ENCODE results near the gene SH2D6. TPM values are rescaled to one million over a fixed set of nuclear protein-coding genes. Genes with fewer than 3 reads are reported as not detected.
A peak's percentile ranks its signal among the peaks of the same experiment; 100 is the strongest.

The SH2D6 gene
- total and polyA plus RNA-seq, 9 of the 15 experiments (the other 6 are each of a cell fraction or from before 2014, with no cell fraction given): 0.07 to 0.76 (median 0.33) TPM; not detected in 2

DNA sequence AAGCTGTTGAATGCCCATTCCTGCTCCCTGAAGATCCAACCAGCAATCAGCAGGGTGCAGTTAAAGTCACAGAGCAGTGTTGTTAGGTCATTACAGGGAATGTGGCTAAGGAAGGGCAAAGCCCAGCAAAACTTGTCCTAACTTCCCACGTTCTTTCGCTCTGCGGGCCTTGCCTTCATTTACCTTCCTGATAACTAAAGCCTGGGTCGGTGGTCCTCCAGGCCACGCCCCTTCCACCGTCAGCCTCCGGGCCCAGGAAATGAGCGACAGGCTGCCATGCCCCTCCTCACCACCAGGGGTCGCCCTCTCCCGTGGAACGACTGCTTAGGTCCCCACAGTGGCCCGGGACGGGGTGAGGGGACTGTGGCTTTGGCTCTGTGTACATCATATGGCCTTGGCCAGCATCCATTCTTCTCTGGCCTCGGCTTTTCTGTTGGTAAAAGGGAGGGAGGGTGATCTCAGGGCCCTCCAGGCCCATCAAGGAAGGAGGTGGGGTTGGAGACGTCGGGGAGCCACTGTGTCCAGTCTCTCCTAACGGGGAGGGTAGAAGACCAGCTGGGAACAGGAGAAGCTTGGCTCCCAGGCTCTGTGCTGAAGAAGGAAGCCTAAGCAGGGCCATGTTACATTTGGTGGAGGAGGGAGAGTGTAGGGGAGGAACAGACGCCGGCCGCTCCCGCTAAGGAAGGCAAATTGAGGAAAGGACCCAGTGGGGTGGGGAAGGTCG, 2.2 kb downstream of the SH2D6 start (continued):
- TF ChIP-seq, protein P1, sequence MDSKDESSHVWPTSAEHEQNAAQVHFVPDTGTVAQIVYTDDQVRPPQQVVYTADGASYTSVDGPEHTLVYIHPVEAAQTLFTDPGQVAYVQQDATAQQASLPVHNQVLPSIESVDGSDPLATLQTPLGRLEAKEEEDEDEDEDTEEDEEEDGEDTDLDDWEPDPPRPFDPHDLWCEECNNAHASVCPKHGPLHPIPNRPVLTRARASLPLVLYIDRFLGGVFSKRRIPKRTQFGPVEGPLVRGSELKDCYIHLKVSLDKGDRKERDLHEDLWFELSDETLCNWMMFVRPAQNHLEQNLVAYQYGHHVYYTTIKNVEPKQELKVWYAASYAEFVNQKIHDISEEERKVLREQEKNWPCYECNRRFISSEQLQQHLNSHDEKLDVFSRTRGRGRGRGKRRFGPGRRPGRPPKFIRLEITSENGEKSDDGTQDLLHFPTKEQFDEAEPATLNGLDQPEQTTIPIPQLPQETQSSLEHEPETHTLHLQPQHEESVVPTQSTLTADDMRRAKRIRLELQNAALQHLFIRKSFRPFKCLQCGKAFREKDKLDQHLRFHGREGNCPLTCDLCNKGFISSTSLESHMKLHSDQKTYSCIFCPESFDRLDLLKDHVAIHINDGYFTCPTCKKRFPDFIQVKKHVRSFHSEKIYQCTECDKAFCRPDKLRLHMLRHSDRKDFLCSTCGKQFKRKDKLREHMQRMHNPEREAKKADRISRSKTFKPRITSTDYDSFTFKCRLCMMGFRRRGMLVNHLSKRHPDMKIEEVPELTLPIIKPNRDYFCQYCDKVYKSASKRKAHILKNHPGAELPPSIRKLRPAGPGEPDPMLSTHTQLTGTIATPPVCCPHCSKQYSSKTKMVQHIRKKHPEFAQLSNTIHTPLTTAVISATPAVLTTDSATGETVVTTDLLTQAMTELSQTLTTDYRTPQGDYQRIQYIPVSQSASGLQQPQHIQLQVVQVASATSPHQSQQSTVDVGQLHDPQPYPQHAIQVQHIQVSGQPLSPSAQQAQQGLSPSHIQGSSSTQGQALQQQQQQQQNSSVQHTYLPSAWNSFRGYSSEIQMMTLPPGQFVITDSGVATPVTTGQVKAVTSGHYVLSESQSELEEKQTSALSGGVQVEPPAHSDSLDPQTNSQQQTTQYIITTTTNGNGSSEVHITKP (IDR thresholded peaks at IDR 0.05; ENCODE audit: partially characterized antibody): peak; percentile 19
- TF ChIP-seq ZNF561 (CRISPR knock-in tag; conservative IDR thresholded peaks at IDR 0.05) (no peak), OTX1 (CRISPR knock-in tag; IDR thresholded peaks at IDR 0.05) (peak; percentile 66; the same call in 1 of the 2 replicates), ZNF785 (CRISPR knock-in tag; IDR thresholded peaks at IDR 0.05) (no peak), NBN (IDR thresholded peaks at IDR 0.05; ENCODE audit: low read depth) (0 out of 2 replicates have a peak, but pooled peaks have one; percentile 21), PHTF2 (CRISPR knock-in tag; IDR thresholded peaks at IDR 0.05) (no peak), CHD2 (IDR thresholded peaks at IDR 0.05; ENCODE audit: low read depth, low read length) (no peak), RBM39 (optimal IDR thresholded peaks at IDR 0.05; ENCODE audit: low read depth, low read length) (no peak), TEAD4 (IDR thresholded peaks at IDR 0.05; ENCODE audit: low read length) (no peak), TEAD4 (CRISPR knock-in tag; IDR thresholded peaks at IDR 0.05; ENCODE audit: borderline replicate concordance) (no peak), SMC3 (conservative IDR thresholded peaks at IDR 0.05; ENCODE audit: insufficient read depth, low read depth, low read length) (peak; percentile 99), TGIF2 (CRISPR knock-in tag; IDR thresholded peaks at IDR 0.05) (no peak), TRIM28 (IDR thresholded peaks at IDR 0.05) (0 out of 2 replicates have a peak, but pooled peaks have one; percentile 16), NR3C1 (CRISPR knock-in tag; IDR thresholded peaks at IDR 0.05) (no peak), MEIS2 (IDR thresholded peaks at IDR 0.05; ENCODE audit: partially characterized antibody) (peak; percentile 68), SAFB2 (IDR thresholded peaks at IDR 0.05; ENCODE audit: borderline replicate concordance, low read depth, low read length, severe bottlenecking) (no peak), GTF2A2 (tag; IDR thresholded peaks at IDR 0.05) (peak; percentile 50; the same call in 1 of the 2 replicates), ZNF766 (CRISPR knock-in tag; conservative IDR thresholded peaks at IDR 0.05) (0 out of 2 replicates have a peak, but pooled peaks have one; percentile 25), SRSF3 (IDR thresholded peaks at IDR 0.05; ENCODE audit: insufficient read depth, low read length) (no peak), SRSF1 (IDR thresholded peaks at IDR 0.05; ENCODE audit: low read depth, low read length) (no peak), CXXC5 (CRISPR knock-in tag; IDR thresholded peaks at IDR 0.05) (peak; percentile 81)
- TF ChIP-seq, protein P2, sequence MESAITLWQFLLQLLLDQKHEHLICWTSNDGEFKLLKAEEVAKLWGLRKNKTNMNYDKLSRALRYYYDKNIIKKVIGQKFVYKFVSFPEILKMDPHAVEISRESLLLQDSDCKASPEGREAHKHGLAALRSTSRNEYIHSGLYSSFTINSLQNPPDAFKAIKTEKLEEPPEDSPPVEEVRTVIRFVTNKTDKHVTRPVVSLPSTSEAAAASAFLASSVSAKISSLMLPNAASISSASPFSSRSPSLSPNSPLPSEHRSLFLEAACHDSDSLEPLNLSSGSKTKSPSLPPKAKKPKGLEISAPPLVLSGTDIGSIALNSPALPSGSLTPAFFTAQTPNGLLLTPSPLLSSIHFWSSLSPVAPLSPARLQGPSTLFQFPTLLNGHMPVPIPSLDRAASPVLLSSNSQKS (CRISPR knock-in tag; IDR thresholded peaks at IDR 0.05): no peak
- TF ChIP-seq, protein P3, sequence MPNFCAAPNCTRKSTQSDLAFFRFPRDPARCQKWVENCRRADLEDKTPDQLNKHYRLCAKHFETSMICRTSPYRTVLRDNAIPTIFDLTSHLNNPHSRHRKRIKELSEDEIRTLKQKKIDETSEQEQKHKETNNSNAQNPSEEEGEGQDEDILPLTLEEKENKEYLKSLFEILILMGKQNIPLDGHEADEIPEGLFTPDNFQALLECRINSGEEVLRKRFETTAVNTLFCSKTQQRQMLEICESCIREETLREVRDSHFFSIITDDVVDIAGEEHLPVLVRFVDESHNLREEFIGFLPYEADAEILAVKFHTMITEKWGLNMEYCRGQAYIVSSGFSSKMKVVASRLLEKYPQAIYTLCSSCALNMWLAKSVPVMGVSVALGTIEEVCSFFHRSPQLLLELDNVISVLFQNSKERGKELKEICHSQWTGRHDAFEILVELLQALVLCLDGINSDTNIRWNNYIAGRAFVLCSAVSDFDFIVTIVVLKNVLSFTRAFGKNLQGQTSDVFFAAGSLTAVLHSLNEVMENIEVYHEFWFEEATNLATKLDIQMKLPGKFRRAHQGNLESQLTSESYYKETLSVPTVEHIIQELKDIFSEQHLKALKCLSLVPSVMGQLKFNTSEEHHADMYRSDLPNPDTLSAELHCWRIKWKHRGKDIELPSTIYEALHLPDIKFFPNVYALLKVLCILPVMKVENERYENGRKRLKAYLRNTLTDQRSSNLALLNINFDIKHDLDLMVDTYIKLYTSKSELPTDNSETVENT (CRISPR knock-in tag; IDR thresholded peaks at IDR 0.05): no peak

All from K562 (cell line).